Mesendoderm (in vitro differentiated cells): ENCODE results near the gene HELZ2.
"Not testable (repeated sequence)": the region's sequence is repeated elsewhere in the genome, so short reads cannot be mapped to it uniquely, and the experiment has no call there.

ENCODE experiments used
- DNase-seq: peaks from one replicate; pipeline ENCODE4 v3.0.0; 2013
- H2AK5ac ChIP-seq: 2 replicates; pipeline ENCODE4 v1.6.1; 2013; ENCODE audit warnings: low read length, inconsistent platforms
- H2BK120ac ChIP-seq: 2 replicates; pipeline ENCODE4 v1.6.1; 2013; ENCODE audit warnings: low read depth, mild to moderate bottlenecking, low read length, moderate library complexity, mixed read lengths
- H2BK15ac ChIP-seq: replicated peaks from 2 replicates; pipeline ENCODE4 v1.6.1; 2013; ENCODE audit warnings: low read depth, mild to moderate bottlenecking, moderate library complexity
- H2BK5ac ChIP-seq: 2 replicates; pipeline ENCODE4 v1.6.1; 2013; ENCODE audit warnings: low read length, inconsistent platforms
- H3K18ac ChIP-seq: 2 replicates; pipeline ENCODE4 v1.6.1; 2013; ENCODE audit warnings: mild to moderate bottlenecking, low read length, mixed read lengths
- H3K23ac ChIP-seq: one replicate; pipeline ENCODE4 v1.6.1; 2013; ENCODE audit warnings: low read length
- H3K27ac ChIP-seq: 2 replicates; pipeline ENCODE4 v1.5.1; 2013; ENCODE audit warnings: low read depth, mild to moderate bottlenecking, inconsistent platforms, low read length, moderate library complexity
- H3K27me3 ChIP-seq: 2 replicates; pipeline ENCODE4 v1.6.1; 2013; ENCODE audit warnings: low read length, control low read depth, mild to moderate bottlenecking, inconsistent platforms; ENCODE audit not compliant: insufficient read depth, poor library complexity
- H3K36me3 ChIP-seq: 2 replicates; pipeline ENCODE4 v1.6.1; 2013; ENCODE audit warnings: low read length, inconsistent platforms; ENCODE audit not compliant: control insufficient read depth, insufficient read depth
- H3K4ac ChIP-seq: one replicate; pipeline ENCODE4 v1.6.1; 2013; ENCODE audit warnings: low read depth, mild to moderate bottlenecking, low read length, moderate library complexity
- H3K4me1 ChIP-seq: 2 replicates; pipeline ENCODE4 v1.6.1; 2013; ENCODE audit warnings: low read depth, low read length, inconsistent platforms; ENCODE audit not compliant: control insufficient read depth
- H3K4me2 ChIP-seq: 2 replicates; pipeline ENCODE4 v1.6.1; 2013; ENCODE audit warnings: low read length
- H3K4me3 ChIP-seq: 2 replicates; pipeline ENCODE4 v1.5.1; 2013; ENCODE audit warnings: mild to moderate bottlenecking, low read length
- H3K56ac ChIP-seq: one replicate; pipeline ENCODE4 v1.6.1; 2013; ENCODE audit warnings: low read length
- H3K79me1 ChIP-seq: 2 replicates; pipeline ENCODE4 v1.6.1; 2013; ENCODE audit warnings: low read length, inconsistent platforms
- H3K79me2 ChIP-seq: 2 replicates; pipeline ENCODE4 v1.6.1; 2013; ENCODE audit warnings: mild to moderate bottlenecking, low read length; ENCODE audit not compliant: control insufficient read depth, insufficient read depth
- H3K9ac ChIP-seq: 2 replicates; pipeline ENCODE4 v1.6.1; 2013; ENCODE audit warnings: low read length, inconsistent platforms
- H4K5ac ChIP-seq: one replicate; pipeline ENCODE4 v1.6.1; 2013; ENCODE audit warnings: low read length
- H4K8ac ChIP-seq: one replicate; pipeline ENCODE4 v1.6.1; 2013; ENCODE audit warnings: low read depth, mild to moderate bottlenecking, control low read depth, low read length, moderate library complexity
- WGBS: extraction: QIAGEN DNeasy Blood & Tissue Kit; methylation state at CpG from one replicate; pipeline ENCODE4 v1.1.7; 2013; ENCODE audit warnings: low lambda C conversion rate, missing lambda C conversion rate; ENCODE audit not compliant: insufficient coverage; ENCODE audit errors: extremely low coverage; 5-methylcytosine and 5-hydroxymethylcytosine counted together

Gene HELZ2

GRCh38 chr20:63601679-63602078, 27.6 kb upstream of the HELZ2 start:
- WGBS, result no CpG with 5 or more reads among the region's 8 CpGs
- not testable (repeated sequence) for H3K36me3 ChIP-seq

GRCh38 chr20:63599396-63600050, 25.5 kb upstream of the HELZ2 start:
- Histone ChIP-seq H3K36me3 (peaks cover 5% of the 10 kb centered on the region), H3K79me2 (no peaks in the 10 kb centered on the region)
- no peak for DNase-seq

More at GRCh38 chr20:63601679-63602078, 27.6 kb upstream of the HELZ2 start:
- not testable (repeated sequence) for H3K23ac ChIP-seq, H4K8ac ChIP-seq, H3K27me3 ChIP-seq, H3K79me2 ChIP-seq, H2BK15ac ChIP-seq, H3K4me1 ChIP-seq, H3K9ac ChIP-seq, H4K5ac ChIP-seq, H2BK5ac ChIP-seq, H3K18ac ChIP-seq, H2BK120ac ChIP-seq, H3K4me3 ChIP-seq, DNase-seq, H2AK5ac ChIP-seq, H3K79me1 ChIP-seq, H3K4me2 ChIP-seq, H3K56ac ChIP-seq, H3K4ac ChIP-seq, H3K27ac ChIP-seq

GRCh38 chr20:63598479-63599395, 24.7 kb upstream of the HELZ2 start:
- H3K27ac ChIP-seq, result no peak overlapping the region
- no peak overlapping the region for H4K8ac ChIP-seq
- peaks cover 5% of the 10 kb centered on the region for H3K36me3 ChIP-seq
- no peak overlapping the region for H2BK5ac ChIP-seq
- no peak overlapping the region for H3K4me3 ChIP-seq
- no peak overlapping the region for H3K23ac ChIP-seq
- no peaks in the 10 kb centered on the region for H3K79me1 ChIP-seq
- H3K27me3 ChIP-seq, result no peaks in the 10 kb centered on the region
- H3K9ac ChIP-seq, result no peak overlapping the region
- H3K4me1 ChIP-seq, result no peaks in the 10 kb centered on the region
- no peak overlapping the region for H2BK120ac ChIP-seq
- no peak for DNase-seq
- H2AK5ac ChIP-seq, result no peak overlapping the region
- no peak overlapping the region for H2BK15ac ChIP-seq
- no peak overlapping the region for H3K56ac ChIP-seq
- no peak overlapping the region for H4K5ac ChIP-seq
- WGBS, result no CpG with 5 or more reads among the region's 33 CpGs
- H3K4me2 ChIP-seq, result no peak overlapping the region
- no peak overlapping the region for H3K18ac ChIP-seq
- no peak overlapping the region for H3K4ac ChIP-seq
- no peaks in the 10 kb centered on the region for H3K79me2 ChIP-seq

More at GRCh38 chr20:63599396-63600050, 25.5 kb upstream of the HELZ2 start:
- Histone ChIP-seq H3K18ac (no peak overlapping the region), H3K4ac (no peak overlapping the region), H2BK120ac (no peak overlapping the region), H3K4me1 (no peaks in the 10 kb centered on the region), H4K5ac (no peak overlapping the region), H2BK5ac (no peak overlapping the region), H3K23ac (no peak overlapping the region), H3K79me1 (no peaks in the 10 kb centered on the region), H2AK5ac (no peak overlapping the region), H2BK15ac (no peak overlapping the region), H3K4me2 (no peak overlapping the region), H3K56ac (no peak overlapping the region), H3K9ac (no peak overlapping the region), H3K27me3 (no peaks in the 10 kb centered on the region), H3K4me3 (no peak overlapping the region), H4K8ac (no peak overlapping the region), H3K27ac (no peak overlapping the region)
- WGBS, result no CpG with 5 or more reads among the region's 27 CpGs

GRCh38 chr20:63597651-63598478, 23.8 kb upstream of the HELZ2 start:
- H3K4ac ChIP-seq, result no peak overlapping the region
- no peak overlapping the region for H3K18ac ChIP-seq
- H4K8ac ChIP-seq, result no peak overlapping the region
- H3K4me3 ChIP-seq, result no peak overlapping the region
- no peak overlapping the region for H3K23ac ChIP-seq
- H3K27ac ChIP-seq, result no peak overlapping the region
- peaks cover 4% of the 10 kb centered on the region for H3K36me3 ChIP-seq
- no peak overlapping the region for H2BK5ac ChIP-seq
- no peaks in the 10 kb centered on the region for H3K79me2 ChIP-seq
- H2BK120ac ChIP-seq, result no peak overlapping the region
- no peak overlapping the region for H3K56ac ChIP-seq
- WGBS, result no CpG with 5 or more reads among the region's 23 CpGs
- H3K4me2 ChIP-seq, result no peak overlapping the region
- no peak overlapping the region for H3K9ac ChIP-seq
- no peak overlapping the region for H4K5ac ChIP-seq
- no peaks in the 10 kb centered on the region for H3K4me1 ChIP-seq
- no peak overlapping the region for H2BK15ac ChIP-seq
- DNase-seq, result no peak
- no peaks in the 10 kb centered on the region for H3K79me1 ChIP-seq
- no peaks in the 10 kb centered on the region for H3K27me3 ChIP-seq
- no peak overlapping the region for H2AK5ac ChIP-seq

GRCh38 chr20:63596423-63596822, 22.4 kb upstream of the HELZ2 start:
- H3K79me2 ChIP-seq, result no peaks in the 10 kb centered on the region
- H3K27ac ChIP-seq, result no peak overlapping the region
- no peak overlapping the region for H3K56ac ChIP-seq
- no peak overlapping the region for H3K4me3 ChIP-seq
- H3K23ac ChIP-seq, result no peak overlapping the region
- no CpG with 5 or more reads among the region's 6 CpGs for WGBS
- no peaks in the 10 kb centered on the region for H3K4me1 ChIP-seq
- H2AK5ac ChIP-seq, result no peak overlapping the region
- H4K8ac ChIP-seq, result no peak overlapping the region
- no peak overlapping the region for H3K4ac ChIP-seq
- H2BK5ac ChIP-seq, result no peak overlapping the region
- no peak overlapping the region for H3K18ac ChIP-seq
- no peak overlapping the region for H2BK120ac ChIP-seq
- peaks cover 2% of the 10 kb centered on the region for H3K36me3 ChIP-seq
- no peak for DNase-seq
- no peak overlapping the region for H2BK15ac ChIP-seq
- H3K27me3 ChIP-seq, result no peaks in the 10 kb centered on the region
- H3K4me2 ChIP-seq, result no peak overlapping the region
- no peak overlapping the region for H4K5ac ChIP-seq
- no peak overlapping the region for H3K9ac ChIP-seq
- no peaks in the 10 kb centered on the region for H3K79me1 ChIP-seq
